ENCODE data around the gene PFDN1. TPM values are rescaled to one million over a fixed set of nuclear protein-coding genes. Genes with fewer than 3 reads are reported as not detected.

PFDN1 gene
- total RNA-seq, 1 experiment from 2014 or later = 54.4 TPM

- no peaks in the 10 kb centered on the region for H3K27me3 ChIP-seq (ENCODE audit: control insufficient read depth, insufficient read depth, low read length)
- in situ Hi-C loops (cut with HindIII; ENCODE audit: low pct_unique_long_range_greater_than_20kb, low sequenced_read_pairs) = no loop called here
- ChIA-PET POLR2A (no interaction called here), CTCF (interaction anchor here (0.7 kb wide), 1 partner anchor 280 kb away, joined by 3 read pairs; no protein-coding TSS in a partner anchor)
- H3K27ac ChIP-seq (ENCODE audit: low read length) = no peak overlapping the region
- no peaks in the 10 kb centered on the region for H3K36me3 ChIP-seq (ENCODE audit: control insufficient read depth, insufficient read depth, low read length)
- H3K4me1 ChIP-seq (ENCODE audit: control insufficient read depth, insufficient read depth, low read length) = peaks cover 5% of the 10 kb centered on the region; the same call in 1 of the 2 replicates
- ATAC-seq = no peak
- TF ChIP-seq REST (IDR thresholded peaks at IDR 0.05; ENCODE audit: insufficient read depth in 1 of 2, low read depth in 2 of 2, low read length in 1 of 2) (no peak), SIN3A (IDR thresholded peaks at IDR 0.05; ENCODE audit: borderline replicate concordance, insufficient read depth, low read depth, low read length) (no peak), TCF7L2 (IDR thresholded peaks at IDR 0.05; ENCODE audit: low read depth, low read length) (no peak)
- DNase-seq (ENCODE audit: low read depth, low spot score) = no peak
- intact Hi-C loops (cut with micrococcal nuclease; ENCODE audit: unreplicated experiment) = no loop called here
- H3K4me3 ChIP-seq (ENCODE audit: low read depth in 2 of 2, low read length in 2 of 2) = no peak overlapping the region
- no peaks in the 10 kb centered on the region for H3K9me3 ChIP-seq (ENCODE audit: control insufficient read depth, insufficient read depth, low read depth, low read length)
- BruUV-seq (replicated peaks) = no TSS peak
Measured at GRCh38 chr5:140205216-140205615, 97.7 kb downstream of the PFDN1 start.

GRCh38 chr5:140202610-140203009 is 100.3 kb downstream of the PFDN1 start:
- intact Hi-C loops (cut with micrococcal nuclease; ENCODE audit: unreplicated experiment) = no loop called here
- in situ Hi-C loops (cut with HindIII; ENCODE audit: low pct_unique_long_range_greater_than_20kb, low sequenced_read_pairs) = no loop called here
- H3K4me3 ChIP-seq (ENCODE audit: low read depth in 2 of 2, low read length in 2 of 2) = no peak overlapping the region

More at GRCh38 chr5:140202610-140203009, 100.3 kb downstream of the PFDN1 start:
- Histone ChIP-seq H3K27me3 (ENCODE audit: control insufficient read depth, insufficient read depth, low read length) (no peaks in the 10 kb centered on the region), H3K4me1 (ENCODE audit: control insufficient read depth, insufficient read depth, low read length) (peaks cover 5% of the 10 kb centered on the region; the same call in 1 of the 2 replicates), H3K36me3 (ENCODE audit: control insufficient read depth, insufficient read depth, low read length) (no peaks in the 10 kb centered on the region), H3K9me3 (ENCODE audit: control insufficient read depth, insufficient read depth, low read depth, low read length) (no peaks in the 10 kb centered on the region), H3K27ac (ENCODE audit: low read length) (no peak overlapping the region)
- BruUV-seq (replicated peaks) = no TSS peak
- CTCF ChIA-PET = no interaction called here
- DNase-seq (ENCODE audit: low read depth, low spot score) = no peak
- ATAC-seq = no peak
- POLR2A ChIA-PET = no interaction called here
- TF ChIP-seq SIN3A (IDR thresholded peaks at IDR 0.05; ENCODE audit: borderline replicate concordance, insufficient read depth, low read depth, low read length) (no peak), TCF7L2 (IDR thresholded peaks at IDR 0.05; ENCODE audit: low read depth, low read length) (no peak), CTCF (IDR thresholded peaks at IDR 0.05) (no peak), POLR2AphosphoS5 (IDR thresholded peaks at IDR 0.05; ENCODE audit: low read depth, low read length) (no peak)
